HepG2 (cell line): Measurements from ENCODE around the gene TNFAIP1. TPM values are rescaled to one million over a fixed set of nuclear protein-coding genes. Genes with fewer than 3 reads are reported as not detected.

Source experiments
- FOXA3 ChIP-seq: IDR thresholded peaks from 2 replicates; pipeline ENCODE4 v1.6.1; 2016; ENCODE audit warnings: missing genetic modification reagents, missing compliant biosample characterization
- HCFC1 ChIP-seq: fragments of 150-350 bp; IDR thresholded peaks from 2 replicates; pipeline ENCODE4 v1.6.1; 2014; ENCODE audit warnings: low read depth, low read length
- HES4 ChIP-seq: sonication (generic); formaldehyde crosslinking; IDR thresholded peaks from 2 replicates; pipeline ENCODE4 v1.9.0; 2021; ENCODE audit warnings: mild to moderate bottlenecking, missing genetic modification reagents, borderline replicate concordance
- HMGXB4 ChIP-seq, 2 experiments: sonication (generic) in 1 of 2; formaldehyde crosslinking in 1 of 2; IDR thresholded peaks; 2 replicates each; pipeline versions ENCODE4 v1.4.0 to v1.6.1; 2018 to 2020; ENCODE audit warnings: missing genetic modification reagents in 2 of 2, borderline replicate concordance in 1 of 2, low read depth in 1 of 2, mild to moderate bottlenecking in 1 of 2, missing biosample characterization in 1 of 2
- KDM5A ChIP-seq: fragments of 200-600 bp; sonication (generic); IDR thresholded peaks from 2 replicates; pipeline ENCODE4 v1.7.0; 2018; ENCODE audit warnings: antibody characterized with exemption, mild to moderate bottlenecking, low read length, borderline replicate concordance
- KMT2B ChIP-seq: IDR thresholded peaks from 2 replicates; pipeline ENCODE4 v1.6.1; 2016; ENCODE audit warnings: missing genetic modification reagents, missing compliant biosample characterization
- NAIF1 ChIP-seq: sonication (generic); formaldehyde crosslinking; IDR thresholded peaks from 2 replicates; pipeline ENCODE4 v1.5.0; 2020; ENCODE audit warnings: mild to moderate bottlenecking, missing genetic modification reagents, borderline replicate concordance
- NCOA2 ChIP-seq: sonication (generic); formaldehyde crosslinking; IDR thresholded peaks from 2 replicates; pipeline ENCODE4 v1.8.0; 2022; ENCODE audit warnings: inconsistent platforms
- PHF8 ChIP-seq: sonication (generic); formaldehyde crosslinking; IDR thresholded peaks from 2 replicates; pipeline ENCODE4 v1.5.0; 2020; ENCODE audit warnings: missing genetic modification reagents
- STAT5B ChIP-seq: sonication (generic); formaldehyde crosslinking; IDR thresholded peaks from 2 replicates; pipeline ENCODE4 v1.4.0; 2020; ENCODE audit warnings: missing genetic modification reagents
- SYNCRIP ChIP-seq: fragments of 200-400 bp; formaldehyde crosslinking; IDR thresholded peaks from 2 replicates; pipeline ENCODE4 v1.6.1; 2018; ENCODE audit warnings: mild to moderate bottlenecking, low read depth, low read length; ENCODE audit not compliant: insufficient read depth
- TARDBP ChIP-seq: sonication (generic); formaldehyde crosslinking; IDR thresholded peaks from 2 replicates; pipeline ENCODE4 v1.8.0; 2022; ENCODE audit warnings: mild to moderate bottlenecking, missing genetic modification reagents
- ZNF33B ChIP-seq: sonication (generic); formaldehyde crosslinking; IDR thresholded peaks from 2 replicates; pipeline ENCODE4 v1.5.1; 2020; ENCODE audit warnings: mild to moderate bottlenecking, missing genetic modification reagents
- ZNF660 ChIP-seq: sonication (generic); formaldehyde crosslinking; IDR thresholded peaks from 2 replicates; pipeline ENCODE4 v1.5.1; 2020; ENCODE audit warnings: mild to moderate bottlenecking, low read depth, missing genetic modification reagents, borderline replicate concordance
- ZNF678 ChIP-seq: sonication (generic); formaldehyde crosslinking; IDR thresholded peaks from 2 replicates; pipeline ENCODE4 v1.4.0; 2020; ENCODE audit warnings: mild to moderate bottlenecking, missing genetic modification reagents
- ZNF850 ChIP-seq: sonication (generic); formaldehyde crosslinking; conservative IDR thresholded peaks from 2 replicates; pipeline ENCODE4 v1.9.0; 2021; ENCODE audit warnings: mild to moderate bottlenecking, missing genetic modification reagents
- polyA plus RNA-seq, 8 experiments: library from polyadenylated mRNA; depleted of rRNA in 3 of 8; stranded (reverse) in 7 of 8; unstranded in 1 of 8; fragments of >200 nt; fragmentation: Illumina TruSeq in 4 of 8; extraction: Trizol in 4 of 8; gene quantifications; 2 replicates each; pipeline versions ENCODE4 v1.2.1 to v1.2.3, GENCODE V29; 2011 to 2016; ENCODE audit warnings: low read depth in 4 of 8, missing spikeins in 1 of 8, mixed read lengths in 1 of 8; ENCODE audit not compliant: insufficient read depth in 1 of 8
- total RNA-seq, 5 experiments: library from RNA; depleted of rRNA; stranded (reverse); fragments of >200 nt; fragmentation: Illumina TruSeq; extraction: Trizol; gene quantifications; 2 replicates each; pipeline ENCODE4 v1.2.3, GENCODE V29; 2016; ENCODE audit warnings: low read depth in 1 of 5
- TF ChIP-seq, protein P1 (sequence below): IDR thresholded peaks from 2 replicates; pipeline ENCODE4 v1.4.0; 2020; ENCODE audit warnings: mild to moderate bottlenecking, missing genetic modification reagents
- TF ChIP-seq, protein P2 (sequence below): fragments of 450-650 bp; IDR thresholded peaks from 2 replicates; pipeline ENCODE4 v1.6.1; 2017; ENCODE audit warnings: mild to moderate bottlenecking
- TF ChIP-seq, protein P3 (sequence below): sonication (generic); formaldehyde crosslinking; IDR thresholded peaks from 2 replicates; pipeline ENCODE4 v1.5.1; 2020; ENCODE audit warnings: mild to moderate bottlenecking, missing genetic modification reagents, borderline replicate concordance

TNFAIP1 gene
- total and polyA plus RNA-seq, 2 of the 13 experiments (the other 11 are each of a cell fraction or from before 2014, with no cell fraction given), result 17.5 to 40.6 TPM

DNA sequence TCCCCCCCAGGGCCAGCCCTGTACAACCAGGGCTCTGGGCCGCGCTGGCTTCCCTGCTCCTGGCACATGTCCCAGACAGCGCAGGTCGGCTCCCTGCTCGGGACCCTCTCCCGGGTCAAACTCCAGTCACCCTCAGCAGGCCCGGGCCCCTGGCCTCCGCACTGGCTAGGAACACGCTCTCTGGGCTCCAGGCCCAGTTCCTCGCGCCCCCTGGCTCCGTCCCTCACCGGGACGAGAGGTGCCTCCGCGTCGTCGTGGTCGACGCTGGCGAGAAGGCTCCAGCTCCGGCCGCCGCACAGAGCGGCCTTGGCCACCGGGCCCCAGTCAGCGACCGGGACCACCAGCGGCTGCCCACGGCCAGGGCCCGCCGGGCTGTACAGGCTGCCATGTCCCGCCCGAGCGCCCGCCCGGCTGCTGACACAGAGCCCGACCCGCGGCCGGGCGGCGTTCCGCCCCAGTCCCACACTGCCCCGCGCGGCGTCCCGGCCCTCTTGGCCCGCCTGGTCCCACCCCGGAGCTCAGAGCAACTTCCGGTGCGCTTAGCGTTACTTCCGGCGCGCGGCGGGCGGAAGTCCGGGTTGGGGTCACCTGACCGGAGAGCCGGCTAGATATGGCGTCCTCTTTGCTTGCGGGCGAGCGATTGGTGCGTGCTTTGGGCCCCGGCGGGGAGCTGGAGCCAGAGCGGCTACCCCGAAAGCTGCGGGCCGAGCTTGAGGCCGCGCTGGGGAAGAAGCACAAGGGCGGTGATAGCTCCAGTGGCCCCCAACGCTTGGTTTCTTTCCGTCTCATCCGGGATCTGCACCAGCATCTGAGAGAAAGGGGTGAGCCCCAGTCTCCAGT is 21.7 kb downstream of the TNFAIP1 start, which contains the start of gene POLDIP2 (continued):
- TF ChIP-seq, protein P1, sequence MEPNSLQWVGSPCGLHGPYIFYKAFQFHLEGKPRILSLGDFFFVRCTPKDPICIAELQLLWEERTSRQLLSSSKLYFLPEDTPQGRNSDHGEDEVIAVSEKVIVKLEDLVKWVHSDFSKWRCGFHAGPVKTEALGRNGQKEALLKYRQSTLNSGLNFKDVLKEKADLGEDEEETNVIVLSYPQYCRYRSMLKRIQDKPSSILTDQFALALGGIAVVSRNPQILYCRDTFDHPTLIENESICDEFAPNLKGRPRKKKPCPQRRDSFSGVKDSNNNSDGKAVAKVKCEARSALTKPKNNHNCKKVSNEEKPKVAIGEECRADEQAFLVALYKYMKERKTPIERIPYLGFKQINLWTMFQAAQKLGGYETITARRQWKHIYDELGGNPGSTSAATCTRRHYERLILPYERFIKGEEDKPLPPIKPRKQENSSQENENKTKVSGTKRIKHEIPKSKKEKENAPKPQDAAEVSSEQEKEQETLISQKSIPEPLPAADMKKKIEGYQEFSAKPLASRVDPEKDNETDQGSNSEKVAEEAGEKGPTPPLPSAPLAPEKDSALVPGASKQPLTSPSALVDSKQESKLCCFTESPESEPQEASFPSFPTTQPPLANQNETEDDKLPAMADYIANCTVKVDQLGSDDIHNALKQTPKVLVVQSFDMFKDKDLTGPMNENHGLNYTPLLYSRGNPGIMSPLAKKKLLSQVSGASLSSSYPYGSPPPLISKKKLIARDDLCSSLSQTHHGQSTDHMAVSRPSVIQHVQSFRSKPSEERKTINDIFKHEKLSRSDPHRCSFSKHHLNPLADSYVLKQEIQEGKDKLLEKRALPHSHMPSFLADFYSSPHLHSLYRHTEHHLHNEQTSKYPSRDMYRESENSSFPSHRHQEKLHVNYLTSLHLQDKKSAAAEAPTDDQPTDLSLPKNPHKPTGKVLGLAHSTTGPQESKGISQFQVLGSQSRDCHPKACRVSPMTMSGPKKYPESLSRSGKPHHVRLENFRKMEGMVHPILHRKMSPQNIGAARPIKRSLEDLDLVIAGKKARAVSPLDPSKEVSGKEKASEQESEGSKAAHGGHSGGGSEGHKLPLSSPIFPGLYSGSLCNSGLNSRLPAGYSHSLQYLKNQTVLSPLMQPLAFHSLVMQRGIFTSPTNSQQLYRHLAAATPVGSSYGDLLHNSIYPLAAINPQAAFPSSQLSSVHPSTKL (CRISPR knock-in tag), result no peak
- no peak for TF ChIP-seq SYNCRIP
- TF ChIP-seq, protein P2, sequence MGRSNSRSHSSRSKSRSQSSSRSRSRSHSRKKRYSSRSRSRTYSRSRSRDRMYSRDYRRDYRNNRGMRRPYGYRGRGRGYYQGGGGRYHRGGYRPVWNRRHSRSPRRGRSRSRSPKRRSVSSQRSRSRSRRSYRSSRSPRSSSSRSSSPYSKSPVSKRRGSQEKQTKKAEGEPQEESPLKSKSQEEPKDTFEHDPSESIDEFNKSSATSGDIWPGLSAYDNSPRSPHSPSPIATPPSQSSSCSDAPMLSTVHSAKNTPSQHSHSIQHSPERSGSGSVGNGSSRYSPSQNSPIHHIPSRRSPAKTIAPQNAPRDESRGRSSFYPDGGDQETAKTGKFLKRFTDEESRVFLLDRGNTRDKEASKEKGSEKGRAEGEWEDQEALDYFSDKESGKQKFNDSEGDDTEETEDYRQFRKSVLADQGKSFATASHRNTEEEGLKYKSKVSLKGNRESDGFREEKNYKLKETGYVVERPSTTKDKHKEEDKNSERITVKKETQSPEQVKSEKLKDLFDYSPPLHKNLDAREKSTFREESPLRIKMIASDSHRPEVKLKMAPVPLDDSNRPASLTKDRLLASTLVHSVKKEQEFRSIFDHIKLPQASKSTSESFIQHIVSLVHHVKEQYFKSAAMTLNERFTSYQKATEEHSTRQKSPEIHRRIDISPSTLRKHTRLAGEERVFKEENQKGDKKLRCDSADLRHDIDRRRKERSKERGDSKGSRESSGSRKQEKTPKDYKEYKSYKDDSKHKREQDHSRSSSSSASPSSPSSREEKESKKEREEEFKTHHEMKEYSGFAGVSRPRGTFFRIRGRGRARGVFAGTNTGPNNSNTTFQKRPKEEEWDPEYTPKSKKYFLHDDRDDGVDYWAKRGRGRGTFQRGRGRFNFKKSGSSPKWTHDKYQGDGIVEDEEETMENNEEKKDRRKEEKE, result no peak
- peak; percentile 21; the same call in 1 of the 2 replicates for TF ChIP-seq NCOA2 (CRISPR knock-in tag)
- TF ChIP-seq ZNF33B, result 0 out of 2 replicates have a peak, but pooled peaks have one; percentile 24
- TF ChIP-seq, protein P3, sequence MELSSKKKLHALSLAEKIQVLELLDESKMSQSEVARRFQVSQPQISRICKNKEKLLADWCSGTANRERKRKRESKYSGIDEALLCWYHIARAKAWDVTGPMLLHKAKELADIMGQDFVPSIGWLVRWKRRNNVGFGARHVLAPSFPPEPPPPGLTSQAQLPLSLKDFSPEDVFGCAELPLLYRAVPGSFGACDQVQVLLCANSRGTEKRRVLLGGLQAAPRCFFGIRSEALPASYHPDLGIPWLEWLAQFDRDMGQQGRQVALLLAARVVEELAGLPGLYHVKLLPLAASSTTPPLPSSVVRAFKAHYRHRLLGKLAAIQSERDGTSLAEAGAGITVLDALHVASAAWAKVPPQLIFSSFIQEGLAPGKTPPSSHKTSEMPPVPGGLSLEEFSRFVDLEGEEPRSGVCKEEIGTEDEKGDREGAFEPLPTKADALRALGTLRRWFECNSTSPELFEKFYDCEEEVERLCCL (CRISPR knock-in tag), result no peak
- peak; percentile 53; the same call in 1 of the 2 replicates for TF ChIP-seq FOXA3
- peak; percentile 64 to 85; a peak in 2 of 4 replicates for TF ChIP-seq HMGXB4 (CRISPR knock-in tag; IDR thresholded peaks at IDR 0.05; ENCODE audit: borderline replicate concordance in 1 of 2, low read depth in 1 of 2)
- TF ChIP-seq TARDBP (CRISPR knock-in tag), result peak; percentile 97
- peak; percentile 85 for TF ChIP-seq HES4
- TF ChIP-seq NAIF1, result peak; percentile 34; the same call in 1 of the 2 replicates
- TF ChIP-seq KDM5A, result peak; percentile 98
- TF ChIP-seq KMT2B (CRISPR knock-in tag), result peak; percentile 89
- no peak for TF ChIP-seq ZNF850 (CRISPR knock-in tag)
- TF ChIP-seq ZNF678 (CRISPR knock-in tag), result no peak
- TF ChIP-seq ZNF660, result no peak
- peak; percentile 77 for TF ChIP-seq PHF8 (CRISPR knock-in tag)
- TF ChIP-seq STAT5B (CRISPR knock-in tag), result no peak
- TF ChIP-seq HCFC1, result peak; percentile 71
